Neural progenitor cell (in vitro differentiated cells): Measurements from ENCODE around the gene ECSIT.
"Not testable (repeated sequence)": the region's sequence is repeated elsewhere in the genome, so short reads cannot be mapped to it uniquely, and the experiment has no call there.

Source experiments
- CTCF ChIP-seq: fragments of 200-600 bp; sonication (generic); IDR thresholded peaks from 2 replicates; pipeline ENCODE4 v1.5.1; 2017; ENCODE audit warnings: antibody characterized with exemption, mild to moderate bottlenecking
- EZH2 ChIP-seq: fragments of 200-600 bp; sonication (generic); IDR thresholded peaks from 2 replicates; pipeline ENCODE4 v1.6.1; 2017; ENCODE audit warnings: antibody characterized with exemption, mild to moderate bottlenecking, moderate library complexity
- EZH2phosphoT487 ChIP-seq: fragments of 200-600 bp; sonication (generic); IDR thresholded peaks from 2 replicates; pipeline ENCODE4 v1.6.1; 2017; ENCODE audit warnings: antibody characterized with exemption

- TF ChIP-seq CTCF, EZH2, EZH2phosphoT487: not testable (repeated sequence)
Measured at GRCh38 chr19:11573354-11573753, 44.4 kb upstream of the ECSIT start.
